ENCODE data around the gene TENT5C.

TENT5C gene

DNA sequence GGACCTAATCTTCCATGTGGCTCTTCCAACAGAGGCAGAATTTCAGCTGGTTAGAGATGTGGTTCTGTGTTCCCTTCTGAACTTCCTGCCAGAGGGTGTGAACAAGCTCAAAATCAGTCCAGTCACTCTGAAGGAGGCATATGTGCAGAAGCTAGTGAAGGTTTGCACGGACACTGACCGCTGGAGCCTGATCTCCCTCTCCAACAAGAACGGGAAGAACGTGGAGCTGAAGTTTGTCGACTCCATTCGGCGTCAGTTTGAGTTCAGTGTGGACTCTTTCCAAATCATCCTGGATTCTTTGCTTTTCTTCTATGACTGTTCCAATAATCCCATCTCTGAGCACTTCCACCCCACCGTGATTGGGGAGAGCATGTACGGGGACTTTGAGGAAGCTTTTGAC is 17.3 kb downstream of the TENT5C start:
- in situ Hi-C loops (cut with HindIII; ENCODE audit: low sequenced_read_pairs), result no loop called here

DNA sequence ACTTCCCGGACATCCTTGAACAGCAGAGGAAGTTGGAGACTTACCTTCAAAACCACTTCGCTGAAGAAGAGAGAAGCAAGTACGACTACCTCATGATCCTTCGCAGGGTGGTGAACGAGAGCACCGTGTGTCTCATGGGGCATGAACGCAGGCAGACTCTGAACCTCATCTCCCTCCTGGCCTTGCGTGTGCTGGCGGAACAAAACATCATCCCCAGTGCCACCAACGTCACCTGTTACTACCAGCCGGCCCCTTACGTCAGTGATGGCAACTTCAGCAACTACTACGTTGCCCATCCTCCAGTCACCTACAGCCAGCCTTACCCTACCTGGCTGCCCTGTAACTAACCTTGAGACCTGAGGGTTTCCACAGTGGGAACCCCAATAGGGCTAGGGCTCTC is 17.9 kb downstream of the TENT5C start:
- DNase-seq (ENCODE audit: low read depth), result no peak
- TF ChIP-seq, protein P1, sequence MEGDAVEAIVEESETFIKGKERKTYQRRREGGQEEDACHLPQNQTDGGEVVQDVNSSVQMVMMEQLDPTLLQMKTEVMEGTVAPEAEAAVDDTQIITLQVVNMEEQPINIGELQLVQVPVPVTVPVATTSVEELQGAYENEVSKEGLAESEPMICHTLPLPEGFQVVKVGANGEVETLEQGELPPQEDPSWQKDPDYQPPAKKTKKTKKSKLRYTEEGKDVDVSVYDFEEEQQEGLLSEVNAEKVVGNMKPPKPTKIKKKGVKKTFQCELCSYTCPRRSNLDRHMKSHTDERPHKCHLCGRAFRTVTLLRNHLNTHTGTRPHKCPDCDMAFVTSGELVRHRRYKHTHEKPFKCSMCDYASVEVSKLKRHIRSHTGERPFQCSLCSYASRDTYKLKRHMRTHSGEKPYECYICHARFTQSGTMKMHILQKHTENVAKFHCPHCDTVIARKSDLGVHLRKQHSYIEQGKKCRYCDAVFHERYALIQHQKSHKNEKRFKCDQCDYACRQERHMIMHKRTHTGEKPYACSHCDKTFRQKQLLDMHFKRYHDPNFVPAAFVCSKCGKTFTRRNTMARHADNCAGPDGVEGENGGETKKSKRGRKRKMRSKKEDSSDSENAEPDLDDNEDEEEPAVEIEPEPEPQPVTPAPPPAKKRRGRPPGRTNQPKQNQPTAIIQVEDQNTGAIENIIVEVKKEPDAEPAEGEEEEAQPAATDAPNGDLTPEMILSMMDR (IDR thresholded peaks at IDR 0.05; ENCODE audit: low read depth, low read length, missing control alignments), result no peak
- in situ Hi-C loops (cut with HindIII; ENCODE audit: low sequenced_read_pairs), result no loop called here
- no peak overlapping the region for H3K4me3 ChIP-seq (ENCODE audit: low read depth, low read length)

More for the DNA sequence above, 17.3 kb downstream of the TENT5C start:
- TF ChIP-seq, protein P1 (IDR thresholded peaks at IDR 0.05; ENCODE audit: low read depth, low read length, missing control alignments), result no peak
- H3K4me3 ChIP-seq (ENCODE audit: low read depth, low read length), result no peak overlapping the region
- no peak for DNase-seq (ENCODE audit: low read depth)

DNA sequence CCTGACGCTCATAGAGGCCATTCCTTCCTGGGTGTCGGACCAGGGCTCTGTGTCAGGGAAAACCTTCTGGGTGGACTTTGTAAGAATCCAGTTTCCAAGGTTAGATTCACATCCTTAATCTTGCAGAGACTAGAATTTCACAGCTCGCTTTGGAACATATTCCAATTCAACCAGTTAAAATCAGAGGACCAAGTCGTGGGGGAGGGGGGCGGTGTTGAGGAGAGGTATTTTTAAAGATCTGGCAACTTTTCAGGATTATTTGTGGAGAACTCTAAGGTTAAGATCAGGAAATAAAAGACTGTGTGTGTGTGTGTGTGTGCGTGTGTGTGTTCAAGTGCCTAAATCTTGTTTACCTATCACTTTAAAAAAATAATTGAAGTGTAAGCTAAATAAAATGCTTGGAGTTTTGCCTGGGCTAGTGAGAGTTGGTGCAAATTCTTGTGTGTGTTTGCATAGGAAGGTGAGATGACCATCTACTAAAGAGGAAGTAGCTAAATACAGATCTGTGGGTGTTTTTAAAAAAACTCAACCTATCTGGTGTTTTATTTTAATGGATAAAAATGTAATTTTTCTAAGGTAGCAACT is 21.8 kb downstream of the TENT5C start:
- in situ Hi-C loops (cut with HindIII; ENCODE audit: low sequenced_read_pairs), result no loop called here
- H3K4me3 ChIP-seq (ENCODE audit: low read depth, low read length), result no peak overlapping the region
- no peak for DNase-seq (ENCODE audit: low read depth)
- TF ChIP-seq, protein P1 (IDR thresholded peaks at IDR 0.05; ENCODE audit: low read depth, low read length, missing control alignments), result no peak

DNA sequence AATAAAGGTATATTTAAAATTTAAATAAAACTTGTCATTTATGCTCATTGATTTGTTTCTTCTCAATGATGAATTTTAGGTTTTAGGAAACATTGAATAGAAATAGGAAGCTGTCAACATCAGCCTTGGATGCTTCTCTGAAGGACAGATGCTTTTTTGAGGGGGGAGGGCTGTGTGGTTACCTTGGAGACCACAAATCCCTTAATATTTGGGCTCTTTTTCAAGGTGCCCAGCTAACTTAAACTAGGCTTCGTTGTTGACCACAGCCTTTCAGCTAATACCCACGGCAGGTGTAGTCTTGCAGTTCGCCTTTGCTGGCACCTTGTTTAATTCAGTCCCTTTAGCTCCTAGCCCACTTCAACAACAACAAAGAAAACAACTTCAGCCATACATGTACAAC is 22.5 kb downstream of the TENT5C start:
- TF ChIP-seq, protein P1 (IDR thresholded peaks at IDR 0.05; ENCODE audit: low read depth, low read length, missing control alignments), result no peak
- no peak overlapping the region for H3K4me3 ChIP-seq (ENCODE audit: low read depth, low read length)
- DNase-seq (ENCODE audit: low read depth), result no peak
- in situ Hi-C loops (cut with HindIII; ENCODE audit: low sequenced_read_pairs), result no loop called here

DNA sequence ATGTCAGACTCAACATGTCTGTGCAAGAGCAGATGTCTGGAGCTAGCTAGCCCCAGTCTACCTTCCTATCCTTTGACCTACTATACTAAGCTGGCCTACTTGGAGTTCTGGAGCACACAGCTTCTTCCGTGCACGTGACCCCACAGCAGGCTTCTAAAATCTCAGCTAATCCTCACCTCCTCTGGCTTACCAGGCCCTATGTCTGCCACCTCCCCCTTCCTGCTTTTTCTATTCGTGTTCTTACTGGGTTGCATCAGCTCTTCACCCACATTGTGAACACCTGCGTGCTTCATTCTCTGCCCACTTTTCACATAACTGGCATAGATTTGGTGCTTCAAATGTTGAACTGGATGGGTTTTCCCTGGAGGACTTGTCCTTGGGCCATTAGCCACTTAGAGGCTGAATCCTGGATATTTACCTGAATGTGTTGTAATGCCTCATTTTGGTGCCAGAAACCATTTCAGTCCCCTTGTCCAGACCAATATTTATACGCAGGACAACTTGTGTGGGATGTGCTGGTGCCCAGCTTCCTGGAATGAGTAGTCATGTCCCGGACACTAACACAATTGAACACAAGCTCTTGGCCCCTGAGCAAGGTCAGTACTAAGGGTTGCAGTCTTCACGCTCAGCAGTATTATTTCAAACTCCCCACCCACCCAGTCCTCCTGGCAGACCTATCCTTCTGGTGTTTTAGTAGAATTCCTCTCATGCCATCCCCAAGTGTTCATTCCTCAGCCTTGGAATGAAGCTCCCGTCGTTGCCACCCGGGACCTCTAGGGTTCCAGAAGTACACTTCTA is 24.0 kb downstream of the TENT5C start:
- TF ChIP-seq, protein P1 (IDR thresholded peaks at IDR 0.05; ENCODE audit: low read depth, low read length, missing control alignments), result no peak
- no peak overlapping the region for H3K4me3 ChIP-seq (ENCODE audit: low read depth, low read length)
- in situ Hi-C loops (cut with HindIII; ENCODE audit: low sequenced_read_pairs), result no loop called here
- DNase-seq (ENCODE audit: low read depth), result no peak

DNA sequence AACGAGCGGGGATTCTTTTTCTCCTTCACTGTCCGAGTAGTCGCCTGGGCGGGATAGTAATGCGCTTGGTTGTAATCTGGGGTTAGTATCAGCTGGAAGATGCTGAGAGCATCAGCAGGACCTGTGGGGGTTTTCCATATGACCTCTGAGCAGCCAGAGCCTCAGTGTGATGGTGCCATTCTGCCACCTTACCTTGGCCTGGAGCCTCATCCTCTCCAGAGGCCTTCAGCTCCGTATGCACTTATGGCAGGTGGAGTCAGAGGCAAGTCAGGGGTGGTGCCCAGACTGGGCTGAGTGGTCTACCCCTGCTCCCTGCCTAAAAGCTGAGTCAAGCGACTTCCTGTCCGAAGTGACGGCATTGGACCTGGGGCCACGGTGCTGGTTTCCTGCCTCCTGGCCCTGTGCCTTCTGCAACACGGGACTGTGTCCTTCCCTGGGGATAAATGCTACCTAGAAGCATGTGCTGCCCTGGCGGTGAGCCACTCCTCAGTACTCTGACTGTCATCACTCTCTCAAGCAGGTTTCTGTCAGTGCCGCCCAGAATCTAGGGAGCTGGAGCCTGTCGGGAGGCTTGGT is 24.7 kb downstream of the TENT5C start:
- TF ChIP-seq, protein P1 (IDR thresholded peaks at IDR 0.05; ENCODE audit: low read depth, low read length, missing control alignments), result no peak
- no peak overlapping the region for H3K4me3 ChIP-seq (ENCODE audit: low read depth, low read length)
- no peak for DNase-seq (ENCODE audit: low read depth)
- in situ Hi-C loops (cut with HindIII; ENCODE audit: low sequenced_read_pairs), result no loop called here

All from astrocyte of the cerebellum (primary cell).